ENCODE results near the gene IRAK3.
"Not testable (repeated sequence)": the region's sequence is repeated elsewhere in the genome, so short reads cannot be mapped to it uniquely, and the experiment has no call there.

Gene IRAK3

GRCh38 chr12:66166561-66166960, 22.5 kb upstream of the IRAK3 start:
- in situ Hi-C loops (cut with HindIII; ENCODE audit: low pct_ligation_motif_present, low pct_unique_long_range_greater_than_20kb, low sequenced_read_pairs): no loop called here
- no peak for DNase-seq

DNA sequence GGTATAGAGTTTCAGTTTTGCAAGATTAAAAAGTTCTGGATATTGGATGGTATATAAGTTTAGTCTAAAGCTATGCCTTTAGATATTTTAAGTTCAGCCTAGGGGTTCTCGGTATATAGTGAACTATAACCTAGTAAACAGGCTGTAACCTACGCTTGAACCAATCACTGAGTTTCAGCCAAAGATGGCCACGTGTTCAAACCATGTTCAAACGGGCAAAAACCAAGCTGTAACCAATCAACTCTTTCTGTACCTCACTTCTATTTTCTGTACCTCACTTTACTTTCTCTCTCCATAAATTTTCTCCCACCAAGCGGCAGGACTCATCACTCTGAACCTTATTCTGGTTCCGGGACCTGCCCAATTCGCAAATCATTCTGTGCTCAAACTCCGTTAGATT, 20.6 kb upstream of the IRAK3 start:
- peak; percentile 9 for DNase-seq

GRCh38 chr12:66169221-66170170, 19.5 kb upstream of the IRAK3 start, which contains the start of gene TMBIM4:
Gene TMBIM4, minus strand, starts transcription at chr12:66169996. Its CDS starts 45 bp downstream, at chr12:66169951.
- peak; percentile 96 for DNase-seq
- in situ Hi-C loops (cut with HindIII; ENCODE audit: low pct_ligation_motif_present, low pct_unique_long_range_greater_than_20kb, low sequenced_read_pairs): no loop called here

More for the DNA sequence above, 20.6 kb upstream of the IRAK3 start:
- in situ Hi-C loops (cut with HindIII; ENCODE audit: low pct_ligation_motif_present, low pct_unique_long_range_greater_than_20kb, low sequenced_read_pairs): no loop called here

- in situ Hi-C loops (cut with HindIII; ENCODE audit: low pct_ligation_motif_present, low pct_unique_long_range_greater_than_20kb, low sequenced_read_pairs): no loop called here
- DNase-seq: no peak
These were observed 18.4 kb upstream of the IRAK3 start for GRCh38 chr12:66170606-66171005.

DNA sequence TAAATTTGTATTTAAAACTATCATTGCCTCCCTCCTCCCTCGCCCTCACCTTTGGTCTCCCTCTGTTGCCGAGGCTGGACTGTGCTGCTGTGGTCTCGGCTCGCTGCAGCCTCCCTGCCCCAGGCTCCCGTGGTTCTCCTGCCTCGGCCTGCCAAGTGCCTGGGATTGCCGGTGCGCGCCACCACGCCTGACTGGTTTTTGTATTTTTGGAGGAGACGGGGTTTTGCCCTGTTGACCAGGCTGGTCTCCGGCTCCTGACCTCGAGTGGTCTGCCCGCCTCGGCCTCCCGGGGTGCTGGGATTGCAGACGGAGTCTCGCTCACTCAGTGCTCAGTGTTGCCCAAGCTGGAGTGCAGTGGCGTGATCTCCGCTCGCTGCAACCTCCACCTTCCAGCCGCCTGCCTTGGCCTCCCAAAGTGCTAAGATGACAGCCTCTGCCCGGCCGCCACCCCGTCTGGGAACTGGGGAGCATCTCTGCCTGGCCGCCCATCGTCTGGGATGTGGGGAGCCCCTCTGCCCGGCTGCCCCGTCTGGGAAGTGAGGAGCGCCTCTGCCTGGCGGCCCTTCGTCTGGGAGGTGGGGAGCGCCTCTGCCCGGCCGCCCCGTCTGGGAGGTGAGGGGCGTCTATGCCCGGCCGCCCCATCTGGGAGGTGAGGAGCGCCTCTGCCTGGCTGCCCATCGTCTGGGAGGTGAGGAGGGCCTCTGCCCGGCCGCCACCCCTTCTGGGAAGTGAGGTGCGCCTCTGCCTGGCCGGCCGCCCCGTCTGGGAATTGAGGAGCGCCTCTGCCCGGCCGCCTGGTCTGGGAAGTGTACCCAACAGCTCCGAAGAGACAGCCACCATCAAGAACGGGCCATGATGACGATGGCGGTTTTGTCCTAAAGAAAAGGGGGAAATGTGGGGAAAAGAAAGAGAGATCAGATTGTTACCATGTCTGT, 14.4 kb upstream of the IRAK3 start:
- in situ Hi-C loops (cut with HindIII; ENCODE audit: low pct_ligation_motif_present, low pct_unique_long_range_greater_than_20kb, low sequenced_read_pairs); DNase-seq: not testable (repeated sequence)

- DNase-seq: no peak
- in situ Hi-C loops (cut with HindIII; ENCODE audit: low pct_ligation_motif_present, low pct_unique_long_range_greater_than_20kb, low sequenced_read_pairs): no loop called here
These were observed 12.7 kb upstream of the IRAK3 start for GRCh38 chr12:66176105-66176900.

- in situ Hi-C loops (cut with HindIII; ENCODE audit: low pct_ligation_motif_present, low pct_unique_long_range_greater_than_20kb, low sequenced_read_pairs): no loop called here
- no peak for DNase-seq
These were observed 6.1 kb upstream of the IRAK3 start for GRCh38 chr12:66182956-66183355.

- DNase-seq; in situ Hi-C loops (cut with HindIII; ENCODE audit: low pct_ligation_motif_present, low pct_unique_long_range_greater_than_20kb, low sequenced_read_pairs): not testable (repeated sequence)
These were observed 4.2 kb upstream of the IRAK3 start for GRCh38 chr12:66184822-66185221.

GRCh38 chr12:66187036-66187435, 2.0 kb upstream of the IRAK3 start:
- no peak for DNase-seq
- in situ Hi-C loops (cut with HindIII; ENCODE audit: low pct_ligation_motif_present, low pct_unique_long_range_greater_than_20kb, low sequenced_read_pairs): no loop called here

- in situ Hi-C loops (cut with HindIII; ENCODE audit: low pct_ligation_motif_present, low pct_unique_long_range_greater_than_20kb, low sequenced_read_pairs): no loop called here
- no peak for DNase-seq
These were observed 1.2 kb upstream of the IRAK3 start for GRCh38 chr12:66187821-66188220.

DNA sequence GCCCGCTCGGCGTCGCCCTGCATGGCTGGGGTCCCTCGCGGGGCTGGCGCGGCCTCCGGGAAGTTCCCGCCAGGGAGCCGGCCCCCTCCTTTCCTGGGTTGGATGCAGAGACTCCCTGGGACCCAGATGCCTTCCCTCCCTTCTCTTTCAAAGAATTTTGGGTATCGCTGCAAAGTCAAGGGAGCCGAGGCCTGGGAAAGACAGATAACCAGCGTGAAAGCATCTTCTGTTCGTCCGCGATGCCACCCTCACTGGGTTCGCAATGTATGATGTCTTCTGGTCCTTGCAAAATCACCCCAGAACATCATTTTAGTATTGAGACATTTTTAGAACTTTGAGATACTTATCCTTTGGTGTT, 451 bp downstream of the IRAK3 start:
- no peak for DNase-seq
- in situ Hi-C loops (cut with HindIII; ENCODE audit: low pct_ligation_motif_present, low pct_unique_long_range_greater_than_20kb, low sequenced_read_pairs): no loop called here

DNA sequence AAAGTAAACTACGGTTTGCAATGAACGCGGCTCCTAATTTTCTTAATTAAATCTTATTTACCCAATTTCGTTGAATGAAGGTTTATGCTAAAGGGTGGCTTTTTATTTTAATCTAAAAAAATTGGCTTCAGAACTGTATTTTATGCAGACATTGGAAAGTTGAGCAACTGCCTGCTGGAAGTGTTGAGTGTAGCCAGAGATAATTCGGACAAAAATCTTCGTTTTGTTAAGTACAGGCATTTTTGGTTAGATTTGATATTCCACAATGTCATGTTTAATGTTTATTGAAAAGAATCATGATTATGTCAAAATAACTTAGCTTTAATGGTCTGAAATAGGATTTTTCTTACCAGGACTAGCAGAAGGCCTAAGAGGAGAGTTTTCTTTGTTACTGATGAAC, 875 bp downstream of the IRAK3 start:
- DNase-seq: no peak
- in situ Hi-C loops (cut with HindIII; ENCODE audit: low pct_ligation_motif_present, low pct_unique_long_range_greater_than_20kb, low sequenced_read_pairs): no loop called here

- in situ Hi-C loops (cut with HindIII; ENCODE audit: low pct_ligation_motif_present, low pct_unique_long_range_greater_than_20kb, low sequenced_read_pairs): no loop called here
- no peak for DNase-seq
These were observed 1.7 kb downstream of the IRAK3 start for GRCh38 chr12:66190519-66191370.

DNA sequence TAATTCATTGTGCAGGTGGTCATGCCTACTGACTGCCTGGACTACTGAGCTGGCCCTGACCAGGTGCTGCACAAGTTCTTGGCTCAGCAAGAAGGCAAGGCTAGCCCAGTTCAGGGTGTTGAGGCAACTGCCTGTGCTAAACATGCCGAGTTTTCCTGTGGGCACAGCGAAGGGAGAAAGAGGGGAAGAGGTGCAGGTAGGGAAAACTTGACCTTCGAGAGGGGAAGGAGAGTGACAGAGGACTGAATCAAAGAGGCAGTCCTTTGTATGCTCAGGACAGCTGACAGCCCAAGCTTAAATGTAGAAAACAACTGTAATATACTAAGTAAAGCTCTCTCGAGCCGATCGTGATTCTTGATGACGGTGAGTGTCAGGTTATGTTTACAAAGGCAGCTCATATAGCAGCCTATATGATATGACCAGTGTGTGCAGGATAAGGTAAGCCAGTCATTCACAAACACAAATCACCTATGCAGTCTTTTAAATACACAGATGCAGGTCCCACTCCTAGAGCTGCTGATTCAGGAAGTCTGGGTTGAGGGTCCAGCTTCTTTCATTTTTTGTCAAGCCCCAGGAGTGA, 2.6 kb downstream of the IRAK3 start:
- no peak for DNase-seq
- in situ Hi-C loops (cut with HindIII; ENCODE audit: low pct_ligation_motif_present, low pct_unique_long_range_greater_than_20kb, low sequenced_read_pairs): no loop called here

DNA sequence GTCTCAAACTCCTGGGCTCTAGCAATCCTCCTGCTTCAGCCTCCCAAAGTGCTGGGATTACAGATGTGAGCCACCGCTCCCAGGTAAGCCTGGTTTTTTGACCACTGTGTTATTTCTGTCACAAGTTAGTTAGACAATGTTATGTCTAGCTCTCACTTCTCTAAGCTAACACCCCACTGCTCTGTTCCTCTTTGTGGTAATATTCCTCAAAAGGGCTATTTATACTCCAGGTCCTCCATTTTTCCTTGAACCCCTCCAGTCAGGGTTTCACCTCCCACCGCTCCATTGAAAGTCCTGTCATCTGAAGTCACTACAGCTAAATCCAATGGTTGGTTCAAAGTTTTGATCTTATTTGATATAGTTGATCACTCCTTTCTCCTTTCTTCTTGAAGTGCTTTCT, 5.1 kb downstream of the IRAK3 start:
- no peak for DNase-seq
- in situ Hi-C loops (cut with HindIII; ENCODE audit: low pct_ligation_motif_present, low pct_unique_long_range_greater_than_20kb, low sequenced_read_pairs): no loop called here

GRCh38 chr12:66195242-66195641, 6.2 kb downstream of the IRAK3 start:
- DNase-seq: no peak

GRCh38 chr12:66196806-66197205, 7.8 kb downstream of the IRAK3 start:
- DNase-seq: no peak
- in situ Hi-C loops (cut with HindIII; ENCODE audit: low pct_ligation_motif_present, low pct_unique_long_range_greater_than_20kb, low sequenced_read_pairs): no loop called here

More at GRCh38 chr12:66195242-66195641, 6.2 kb downstream of the IRAK3 start:
- in situ Hi-C loops (cut with HindIII; ENCODE audit: low pct_ligation_motif_present, low pct_unique_long_range_greater_than_20kb, low sequenced_read_pairs): no loop called here

All from ACHN (cell line).